Stimulated activated memory B cell treated with anti-CD40 and anti-IgM and Interleukin-4, amounts not matched to agents 10 μg/mL and 1 μg/mL and 100 μg/mL, for 72 hours (primary cell): ENCODE measurements around the gene ABHD17C.

Source experiments
- ATAC-seq: fragments of 150-1000 bp; cut with Tn5 transposase; 2 replicates; pipeline ENCODE4 v1.10.0; 2021
- H3K27ac Mint-ChIP-seq: one replicate; pipeline ENCODE4 v1.8.0; 2022; ENCODE audit warnings: mild to moderate bottlenecking, mixed read lengths
- H3K27me3 Mint-ChIP-seq: one replicate; pipeline ENCODE4 v1.8.0; 2022; ENCODE audit warnings: mixed read lengths
- H3K36me3 Mint-ChIP-seq: one replicate; pipeline ENCODE4 v1.8.0; 2022; ENCODE audit warnings: mixed read lengths
- H3K4me1 Mint-ChIP-seq: one replicate; pipeline ENCODE4 v1.8.0; 2022; ENCODE audit warnings: mixed read lengths
- H3K4me3 Mint-ChIP-seq: one replicate; pipeline ENCODE4 v1.8.0; 2022; ENCODE audit warnings: mild to moderate bottlenecking, moderate library complexity, mixed read lengths
- H3K9me3 Mint-ChIP-seq: one replicate; pipeline ENCODE4 v1.8.0; 2022; ENCODE audit warnings: mixed read lengths

The ABHD17C gene

GRCh38 chr15:80677041-80677440, 18.1 kb upstream of the ABHD17C start:
- Mint-ChIP-seq H3K36me3 (no peaks in the 10 kb centered on the region), H3K27ac (no peak overlapping the region), H3K27me3 (peaks cover 28% of the 10 kb centered on the region), H3K4me3 (no peak overlapping the region), H3K4me1 (no peaks in the 10 kb centered on the region), H3K9me3 (peaks cover 3% of the 10 kb centered on the region)
- ATAC-seq: no peak

- Mint-ChIP-seq H3K27me3 (peaks cover 36% of the 10 kb centered on the region), H3K4me1 (no peaks in the 10 kb centered on the region), H3K36me3 (no peaks in the 10 kb centered on the region), H3K9me3 (peaks cover 6% of the 10 kb centered on the region), H3K27ac (no peak overlapping the region), H3K4me3 (no peak overlapping the region)
- ATAC-seq: no peak
Observed at GRCh38 chr15:80679167-80679803, 15.8 kb upstream of the ABHD17C start.

- H3K9me3 Mint-ChIP-seq: peaks cover 6% of the 10 kb centered on the region
- H3K27me3 Mint-ChIP-seq: peaks cover 36% of the 10 kb centered on the region
- no peaks in the 10 kb centered on the region for H3K4me1 Mint-ChIP-seq
- no peak overlapping the region for H3K4me3 Mint-ChIP-seq
- H3K27ac Mint-ChIP-seq: no peak overlapping the region
- H3K36me3 Mint-ChIP-seq: no peaks in the 10 kb centered on the region
- no peak for ATAC-seq
Observed at GRCh38 chr15:80679804-80680175, 15.3 kb upstream of the ABHD17C start.

- Mint-ChIP-seq H3K4me1 (no peaks in the 10 kb centered on the region), H3K27ac (no peak overlapping the region), H3K27me3 (peaks cover 37% of the 10 kb centered on the region), H3K4me3 (no peak overlapping the region), H3K36me3 (no peaks in the 10 kb centered on the region), H3K9me3 (peaks cover 6% of the 10 kb centered on the region)
- no peak for ATAC-seq
Observed at GRCh38 chr15:80682201-80682600, 12.9 kb upstream of the ABHD17C start.

- no peaks in the 10 kb centered on the region for H3K36me3 Mint-ChIP-seq
- peaks cover 6% of the 10 kb centered on the region for H3K9me3 Mint-ChIP-seq
Observed at GRCh38 chr15:80684697-80685096, 10.4 kb upstream of the ABHD17C start.

GRCh38 chr15:80685628-80686027, 9.5 kb upstream of the ABHD17C start:
- H3K4me3 Mint-ChIP-seq: no peak overlapping the region

More at GRCh38 chr15:80684697-80685096, 10.4 kb upstream of the ABHD17C start:
- no peaks in the 10 kb centered on the region for H3K4me1 Mint-ChIP-seq
- no peak overlapping the region for H3K27ac Mint-ChIP-seq
- peaks cover 35% of the 10 kb centered on the region for H3K27me3 Mint-ChIP-seq
- no peak overlapping the region for H3K4me3 Mint-ChIP-seq
- ATAC-seq: no peak

GRCh38 chr15:80689294-80689693, 5.8 kb upstream of the ABHD17C start:
- no peaks in the 10 kb centered on the region for H3K36me3 Mint-ChIP-seq
- ATAC-seq: no peak
- H3K27ac Mint-ChIP-seq: no peak overlapping the region
- no peaks in the 10 kb centered on the region for H3K9me3 Mint-ChIP-seq
- no peak overlapping the region for H3K4me3 Mint-ChIP-seq
- H3K27me3 Mint-ChIP-seq: peaks cover 9% of the 10 kb centered on the region
- H3K4me1 Mint-ChIP-seq: peaks cover 7% of the 10 kb centered on the region

More at GRCh38 chr15:80685628-80686027, 9.5 kb upstream of the ABHD17C start:
- Mint-ChIP-seq H3K4me1 (no peaks in the 10 kb centered on the region), H3K9me3 (peaks cover 5% of the 10 kb centered on the region), H3K27me3 (peaks cover 31% of the 10 kb centered on the region), H3K36me3 (no peaks in the 10 kb centered on the region), H3K27ac (no peak overlapping the region)
- ATAC-seq: no peak

GRCh38 chr15:80689716-80690115, 5.4 kb upstream of the ABHD17C start:
- no peak overlapping the region for H3K4me3 Mint-ChIP-seq
- peaks cover 9% of the 10 kb centered on the region for H3K27me3 Mint-ChIP-seq
- no peaks in the 10 kb centered on the region for H3K9me3 Mint-ChIP-seq
- H3K27ac Mint-ChIP-seq: no peak overlapping the region
- H3K36me3 Mint-ChIP-seq: no peaks in the 10 kb centered on the region
- peaks cover 10% of the 10 kb centered on the region for H3K4me1 Mint-ChIP-seq
- no peak for ATAC-seq

GRCh38 chr15:80691575-80691974, 3.5 kb upstream of the ABHD17C start:
- H3K9me3 Mint-ChIP-seq: no peaks in the 10 kb centered on the region
- H3K36me3 Mint-ChIP-seq: no peaks in the 10 kb centered on the region
- no peak overlapping the region for H3K27ac Mint-ChIP-seq
- H3K4me3 Mint-ChIP-seq: no peak overlapping the region
- peaks cover 20% of the 10 kb centered on the region for H3K4me1 Mint-ChIP-seq
- no peak for ATAC-seq
- H3K27me3 Mint-ChIP-seq: no peaks in the 10 kb centered on the region

- no peaks in the 10 kb centered on the region for H3K36me3 Mint-ChIP-seq
- H3K4me3 Mint-ChIP-seq: peak overlapping the region; percentile 70
- peak; percentile 4 for ATAC-seq
- H3K27ac Mint-ChIP-seq: peak overlapping the region; percentile 67
- no peaks in the 10 kb centered on the region for H3K27me3 Mint-ChIP-seq
- H3K4me1 Mint-ChIP-seq: peaks cover 23% of the 10 kb centered on the region
- H3K9me3 Mint-ChIP-seq: no peaks in the 10 kb centered on the region
Observed at GRCh38 chr15:80693682-80694610, 1.2 kb upstream of the ABHD17C start.

GRCh38 chr15:80694611-80695098, 455 bp upstream of the ABHD17C start:
- peak; percentile 60 for ATAC-seq
- Mint-ChIP-seq H3K4me1 (peaks cover 23% of the 10 kb centered on the region), H3K36me3 (no peaks in the 10 kb centered on the region), H3K27me3 (no peaks in the 10 kb centered on the region), H3K4me3 (peak overlapping the region; percentile 70), H3K27ac (peak overlapping the region; percentile 67), H3K9me3 (no peaks in the 10 kb centered on the region)

- Mint-ChIP-seq H3K27me3 (no peaks in the 10 kb centered on the region), H3K27ac (peak overlapping the region; percentile 74), H3K36me3 (no peaks in the 10 kb centered on the region), H3K4me1 (peaks cover 23% of the 10 kb centered on the region), H3K9me3 (no peaks in the 10 kb centered on the region), H3K4me3 (peak overlapping the region; percentile 89)
- ATAC-seq: no peak
Observed at GRCh38 chr15:80695911-80696661, 976 bp downstream of the ABHD17C start.

- no peaks in the 10 kb centered on the region for H3K9me3 Mint-ChIP-seq
- H3K4me3 Mint-ChIP-seq: no peak overlapping the region
- H3K27ac Mint-ChIP-seq: no peak overlapping the region
- no peak for ATAC-seq
- H3K27me3 Mint-ChIP-seq: no peaks in the 10 kb centered on the region
- H3K4me1 Mint-ChIP-seq: peaks cover 23% of the 10 kb centered on the region
- H3K36me3 Mint-ChIP-seq: no peaks in the 10 kb centered on the region
Observed at GRCh38 chr15:80697075-80697685, 2.1 kb downstream of the ABHD17C start.

GRCh38 chr15:80698676-80699075, 3.6 kb downstream of the ABHD17C start:
- no peaks in the 10 kb centered on the region for H3K27me3 Mint-ChIP-seq
- no peak overlapping the region for H3K27ac Mint-ChIP-seq
- H3K9me3 Mint-ChIP-seq: no peaks in the 10 kb centered on the region
- H3K4me3 Mint-ChIP-seq: no peak overlapping the region
- no peak for ATAC-seq
- no peaks in the 10 kb centered on the region for H3K36me3 Mint-ChIP-seq
- peaks cover 22% of the 10 kb centered on the region for H3K4me1 Mint-ChIP-seq

- no peaks in the 10 kb centered on the region for H3K9me3 Mint-ChIP-seq
- no peaks in the 10 kb centered on the region for H3K27me3 Mint-ChIP-seq
- H3K27ac Mint-ChIP-seq: no peak overlapping the region
- no peaks in the 10 kb centered on the region for H3K36me3 Mint-ChIP-seq
- peaks cover 13% of the 10 kb centered on the region for H3K4me1 Mint-ChIP-seq
- no peak overlapping the region for H3K4me3 Mint-ChIP-seq
- ATAC-seq: no peak
Observed at GRCh38 chr15:80699981-80700380, 4.9 kb downstream of the ABHD17C start.
